GM12873 (cell line): Measurements from ENCODE around the gene SCO2.
A peak's percentile ranks its signal among the peaks of the same experiment; 100 is the strongest.

ENCODE experiments used
- CTCF ChIP-seq: IDR thresholded peaks from 2 replicates; pipeline ENCODE4 v1.5.1; 2012; ENCODE audit warnings: low read depth, mild to moderate bottlenecking, moderate library complexity, low read length, control low read depth; ENCODE audit not compliant: insufficient read depth; ENCODE audit errors: missing control alignments

Gene SCO2

GRCh38 chr22:50525104-50525857, at the start of gene SCO2:
TSS of gene SCO2 (minus strand) at chr22:50525598. CDS start at chr22:50524411, 1,187 bp downstream.
- TF ChIP-seq CTCF, result peak; percentile 63

GRCh38 chr22:50574383-50574755, 49.0 kb upstream of the SCO2 start:
- TF ChIP-seq CTCF, result no peak

GRCh38 chr22:50573491-50574382, 48.3 kb upstream of the SCO2 start:
- TF ChIP-seq CTCF, result no peak

- TF ChIP-seq CTCF, result no peak
These were observed 47.6 kb upstream of the SCO2 start for GRCh38 chr22:50572965-50573364.

GRCh38 chr22:50571264-50572175, 46.1 kb upstream of the SCO2 start:
- no peak for TF ChIP-seq CTCF

- no peak for TF ChIP-seq CTCF
These were observed 45.5 kb upstream of the SCO2 start for GRCh38 chr22:50570861-50571260.

GRCh38 chr22:50569896-50570535, 44.6 kb upstream of the SCO2 start:
- no peak for TF ChIP-seq CTCF
